ENCODE results near the gene GREB1.

Gene GREB1

GRCh38 chr2:11513319-11513718 is 20.5 kb upstream of the GREB1 start:
- no peak for DNase-seq

- no peak for DNase-seq
These were observed 19.6 kb upstream of the GREB1 start for GRCh38 chr2:11514081-11514730.

- no peak for DNase-seq
These were observed 18.9 kb upstream of the GREB1 start for GRCh38 chr2:11514904-11515303.

GRCh38 chr2:11515490-11515981 is 18.3 kb upstream of the GREB1 start:
- no peak for DNase-seq

GRCh38 chr2:11516984-11517648 is 16.7 kb upstream of the GREB1 start:
- no peak for DNase-seq

- DNase-seq, result no peak
These were observed 15.9 kb upstream of the GREB1 start for GRCh38 chr2:11517906-11518305.

GRCh38 chr2:11520092-11520693 is 13.7 kb upstream of the GREB1 start:
- no peak for DNase-seq

GRCh38 chr2:11521775-11522174 is 12.1 kb upstream of the GREB1 start:
- no peak for DNase-seq

GRCh38 chr2:11524470-11524869 is 9.4 kb upstream of the GREB1 start:
- no peak for DNase-seq

- no peak for DNase-seq
These were observed 8.1 kb upstream of the GREB1 start for GRCh38 chr2:11525762-11526161.

GRCh38 chr2:11527001-11527400 is 6.8 kb upstream of the GREB1 start:
- no peak for DNase-seq

GRCh38 chr2:11528228-11528627 is 5.6 kb upstream of the GREB1 start:
- no peak for DNase-seq

GRCh38 chr2:11530864-11531465 is 2.9 kb upstream of the GREB1 start:
- DNase-seq, result no peak

GRCh38 chr2:11532416-11533055 is 1.3 kb upstream of the GREB1 start:
- no peak for DNase-seq

- no peak for DNase-seq
These were observed 363 bp downstream of the GREB1 start for GRCh38 chr2:11534071-11534745.

- DNase-seq, result no peak
These were observed 1.1 kb downstream of the GREB1 start for GRCh38 chr2:11534746-11535484.

- DNase-seq, result no peak
These were observed 2.1 kb downstream of the GREB1 start for GRCh38 chr2:11535899-11536344.

GRCh38 chr2:11537951-11538350 is 4.1 kb downstream of the GREB1 start:
- no peak for DNase-seq

- DNase-seq, result peak; percentile 99
These were observed 5.7 kb downstream of the GREB1 start for GRCh38 chr2:11539317-11540147.

GRCh38 chr2:11540148-11540995 is 6.5 kb downstream of the GREB1 start:
- DNase-seq, result peak; percentile 75
